H1 (cell line): ENCODE results near the gene PKP1. TPM values are rescaled to one million over a fixed set of nuclear protein-coding genes. Genes with fewer than 3 reads are reported as not detected.

Source experiments
- CTCF ChIA-PET: fragments of 300-600 bp; sonication (Branson Sonifier 250); formaldehyde crosslinking; loops from one replicate; lab custom pipeline; 2021; ENCODE audit not compliant: partially characterized antibody; lab: Charles Lee
- POLR2A ChIA-PET: fragments of 300-600 bp; sonication (Branson Sonifier 250); formaldehyde crosslinking; loops from one replicate; lab custom pipeline; 2021; ENCODE audit warnings: inconsistent platforms; ENCODE audit not compliant: partially characterized antibody; lab: Charles Lee
- DNase-seq, 2 experiments: peaks; one replicate each; pipeline versions ENCODE4 v3.0.0 to v3.0.0-alpha.2; 2010 to 2022; ENCODE audit warnings: low spot score in 2 of 2, low read depth in 1 of 2, mixed read lengths in 1 of 2
- FAIRE-seq: peaks from 2 replicates; lab custom pipeline; 2011; peaks lifted over from hg19 to GRCh38; lab: Jason Lieb, UNC
- H2AFZ ChIP-seq: 2 replicates; pipeline ENCODE4 v1.8.1; 2012; ENCODE audit warnings: low read length, inconsistent platforms
- H2AK5ac ChIP-seq: 2 replicates; pipeline ENCODE4 v1.6.1; 2013; ENCODE audit warnings: low read depth, low read length
- H2BK120ac ChIP-seq: replicated peaks from 2 replicates; pipeline ENCODE3; 2013; ENCODE audit warnings: low read depth, low read length, inconsistent platforms
- H2BK12ac ChIP-seq: 2 replicates; pipeline ENCODE4 v1.6.1; 2013; ENCODE audit warnings: low read depth, low read length
- H2BK15ac ChIP-seq: 2 replicates; pipeline ENCODE4 v1.6.1; 2013; ENCODE audit warnings: low read length
- H2BK20ac ChIP-seq: 2 replicates; pipeline ENCODE4 v1.6.1; 2013; ENCODE audit warnings: low read length
- H2BK5ac ChIP-seq: 2 replicates; pipeline ENCODE4 v1.6.1; 2013; ENCODE audit warnings: low read depth, low read length
- H3K14ac ChIP-seq: 2 replicates; pipeline ENCODE4 v1.6.1; 2013; ENCODE audit warnings: inconsistent platforms; ENCODE audit not compliant: insufficient read length
- H3K18ac ChIP-seq: 2 replicates; pipeline ENCODE4 v1.6.1; 2013; ENCODE audit warnings: low read length; ENCODE audit errors: extremely low read depth
- H3K23ac ChIP-seq: 2 replicates; pipeline ENCODE4 v1.6.1; 2013; ENCODE audit warnings: inconsistent platforms; ENCODE audit not compliant: insufficient read length
- H3K23me2 ChIP-seq: 2 replicates; pipeline ENCODE4 v1.6.1; 2013; ENCODE audit warnings: low read depth, low read length
- H3K27ac ChIP-seq: 2 replicates; pipeline ENCODE4 v1.6.1; 2011; ENCODE audit warnings: low read depth, low read length, inconsistent platforms
- H3K27me3 ChIP-seq, 4 experiments: replicated peaks in 1 of 4; 1 replicate in 1 of 4; 2 replicates in 3 of 4; pipeline versions ENCODE4 v1.6.1 to v1.8.1; 2011 to 2013; ENCODE audit warnings: low read length in 3 of 4, mild to moderate bottlenecking in 3 of 4, inconsistent platforms in 2 of 4, mixed read lengths in 2 of 4, moderate library complexity in 1 of 4; ENCODE audit not compliant: control insufficient read depth in 3 of 4, insufficient read depth in 3 of 4; ENCODE audit errors: extremely low read depth in 1 of 4
- H3K36me3 ChIP-seq, 4 experiments: 2 replicates each; pipeline versions ENCODE4 v1.6.1 to v1.8.1; 2011 to 2013; ENCODE audit warnings: mild to moderate bottlenecking in 4 of 4, low read length in 3 of 4, moderate library complexity in 2 of 4, control low read depth in 1 of 4, inconsistent platforms in 1 of 4; ENCODE audit not compliant: insufficient read depth in 4 of 4, control insufficient read depth in 2 of 4
- H3K4ac ChIP-seq: replicated peaks from 2 replicates; pipeline ENCODE3; 2013; ENCODE audit warnings: low read length, low read depth, mixed read lengths, inconsistent platforms; ENCODE audit not compliant: insufficient read length
- H3K4me1 ChIP-seq, 4 experiments: replicated peaks in 1 of 4; 1 replicate in 1 of 4; 2 replicates in 3 of 4; pipeline versions ENCODE4 v1.6.1 to v1.8.1; 2011 to 2013; ENCODE audit warnings: low read length in 3 of 4, inconsistent platforms in 2 of 4, mixed read lengths in 1 of 4; ENCODE audit not compliant: insufficient read depth in 4 of 4, control insufficient read depth in 3 of 4
- H3K4me2 ChIP-seq, 2 experiments: 2 replicates each; pipeline versions ENCODE4 v1.6.1 to v1.8.1; 2011 to 2013; ENCODE audit warnings: low read depth in 2 of 2, low read length in 2 of 2, control low read depth in 1 of 2, inconsistent platforms in 1 of 2, mild to moderate bottlenecking in 1 of 2; ENCODE audit not compliant: insufficient read depth in 1 of 2
- H3K4me3 ChIP-seq, 4 experiments: fragments of 200-600, 300-600 bp in 1 of 4; sonication (generic), shearing (Covaris generic), sonication (Bioruptor Twin) in 1 of 4; 2 replicates each; pipeline versions ENCODE4 v1.5.1 to v1.8.1; 2011 to 2016; ENCODE audit warnings: low read length in 4 of 4, low read depth in 3 of 4, control low read depth in 2 of 4, inconsistent platforms in 2 of 4, mild to moderate bottlenecking in 2 of 4, mixed read lengths in 1 of 4, moderate library complexity in 1 of 4; ENCODE audit not compliant: insufficient read depth in 2 of 4; ENCODE audit errors: extremely low read depth in 1 of 4
- H3K56ac ChIP-seq: replicated peaks from 2 replicates; pipeline ENCODE3; 2013; ENCODE audit warnings: low read depth, mild to moderate bottlenecking, mixed read lengths, low read length, inconsistent platforms; ENCODE audit not compliant: insufficient read length
- H3K79me1 ChIP-seq: 2 replicates; pipeline ENCODE4 v1.6.1; 2013; ENCODE audit warnings: low read depth, low read length, control low read depth
- H3K79me2 ChIP-seq, 2 experiments: 2 replicates each; pipeline versions ENCODE4 v1.6.1 to v1.8.1; 2012 to 2013; ENCODE audit warnings: low read length in 2 of 2, mild to moderate bottlenecking in 2 of 2, inconsistent platforms in 1 of 2; ENCODE audit not compliant: insufficient read depth in 2 of 2, control insufficient read depth in 1 of 2
- H3K9ac ChIP-seq, 4 experiments: replicated peaks in 1 of 4; 1 replicate in 1 of 4; 2 replicates in 3 of 4; pipeline versions ENCODE4 v1.6.1 to v1.8.1; 2011 to 2013; ENCODE audit warnings: low read depth in 3 of 4, low read length in 3 of 4, control low read depth in 2 of 4, mild to moderate bottlenecking in 2 of 4, moderate library complexity in 2 of 4, inconsistent platforms in 1 of 4; ENCODE audit errors: extremely low read depth in 1 of 4
- H3K9me3 ChIP-seq, 2 experiments: 2 replicates each; pipeline versions ENCODE4 v1.6.1 to v1.8.1; 2012 to 2013; ENCODE audit warnings: mild to moderate bottlenecking in 2 of 2, moderate library complexity in 2 of 2, control low read depth in 1 of 2, inconsistent platforms in 1 of 2, low read depth in 1 of 2, low read length in 1 of 2, mixed read lengths in 1 of 2; ENCODE audit not compliant: insufficient read depth in 2 of 2
- H4K20me1 ChIP-seq, 2 experiments: replicated peaks in 1 of 2; 2 replicates each; pipeline versions ENCODE3 to v1.8.1; 2011 to 2013; ENCODE audit warnings: inconsistent platforms in 2 of 2, low read length in 2 of 2, mild to moderate bottlenecking in 1 of 2; ENCODE audit not compliant: insufficient read depth in 2 of 2, control insufficient read depth in 1 of 2
- H4K5ac ChIP-seq: 2 replicates; pipeline ENCODE4 v1.6.1; 2013; ENCODE audit warnings: low read length, low read depth, mixed read lengths, inconsistent platforms; ENCODE audit not compliant: insufficient read length
- H4K8ac ChIP-seq: 2 replicates; pipeline ENCODE4 v1.8.0; 2013; ENCODE audit warnings: mild to moderate bottlenecking, moderate library complexity, low read length, inconsistent platforms; ENCODE audit not compliant: insufficient read depth; ENCODE audit errors: extremely low read depth
- H4K91ac ChIP-seq: replicated peaks from 2 replicates; pipeline ENCODE3; 2013; ENCODE audit warnings: low read length, mixed read lengths, inconsistent platforms; ENCODE audit not compliant: insufficient read length
- ASH2L ChIP-seq: fragments of 200-600, 300-600 bp; sonication (generic); IDR thresholded peaks from one replicate; pipeline ENCODE4 v1.7.1; 2017; ENCODE audit warnings: low read length
- KDM5A ChIP-seq: fragments of 200-600 bp; IDR thresholded peaks from 2 replicates; pipeline ENCODE4 v1.7.1; 2012; ENCODE audit warnings: mild to moderate bottlenecking, low read length, inconsistent platforms, mixed read lengths
- PHF8 ChIP-seq: fragments of 200-600 bp; sonication (generic); conservative IDR thresholded peaks from 2 replicates; pipeline ENCODE4 v1.7.1; 2012; ENCODE audit warnings: low read depth, mild to moderate bottlenecking, inconsistent platforms, low read length, moderate library complexity
- RAD21 ChIP-seq, 2 experiments: IDR thresholded peaks in 1 of 2; conservative IDR thresholded peaks in 1 of 2; 2 replicates each; pipeline ENCODE4 v1.6.1; 2011; ENCODE audit warnings: low read depth in 2 of 2, low read length in 2 of 2, improper control_type of control experiment in 1 of 2, inconsistent platforms in 1 of 2, mild to moderate bottlenecking in 1 of 2, moderate library complexity in 1 of 2
- SAP30 ChIP-seq: fragments of 300-600 bp; sonication (generic); IDR thresholded peaks from 2 replicates; pipeline ENCODE4 v1.7.1; 2012; ENCODE audit warnings: low read length, moderate library complexity, mild to moderate bottlenecking, inconsistent platforms; ENCODE audit not compliant: insufficient read depth, insufficient replicate concordance
- SP1 ChIP-seq: IDR thresholded peaks from 2 replicates; pipeline ENCODE4 v1.6.1; 2011; ENCODE audit warnings: low read depth, low read length
- TAF1 ChIP-seq: IDR thresholded peaks from 2 replicates; pipeline ENCODE4 v1.6.1; 2011; ENCODE audit warnings: mild to moderate bottlenecking, low read depth, low read length
- WGBS, 2 experiments: shearing (Covaris generic) in 1 of 2; methylation state at CpG; one replicate each; pipeline versions ENCODE4 v1.1.6 to v1.1.7; 2013 to 2015; ENCODE audit warnings: low lambda C conversion rate in 2 of 2, mixed read lengths in 2 of 2, inconsistent platforms in 1 of 2, low coverage in 1 of 2, missing lambda C conversion rate in 1 of 2; ENCODE audit not compliant: insufficient replicate concordance in 2 of 2, insufficient coverage in 1 of 2, insufficient read length in 1 of 2; ENCODE audit errors: extremely low coverage in 1 of 2, missing lambda C conversion rate in 1 of 2; 5-methylcytosine and 5-hydroxymethylcytosine counted together
- polyA plus RNA-seq, 7 experiments: library from polyadenylated mRNA; depleted of rRNA in 3 of 7; stranded (reverse) in 5 of 7; unstranded in 2 of 7; fragments of >200 nt in 5 of 7; fragments of 200-250 nt in 2 of 7; gene quantifications; 1 replicate in 5 of 7; 2 replicates in 1 of 7; 4 replicates in 1 of 7; pipeline versions ENCODE4 v1.2.1 to v1.2.3, GENCODE V29; 2011 to 2013; ENCODE audit warnings: missing spikeins in 2 of 7, mixed read lengths in 2 of 7
- total RNA-seq: library from RNA; stranded (reverse); fragmentation: NEBNext Ultra II Directional; extraction: Animal tissue kit (Norgen Biotek cat#: 25700); gene quantifications from 2 replicates; pipeline ENCODE4 v1.2.1, GENCODE V29; 2021

PKP1 gene
- total and polyA plus RNA-seq, 2 of the 8 experiments (the other 6 are each of a cell fraction or from before 2014, with no cell fraction given): 0.21 to 0.95 TPM

GRCh38 chr1:201376464-201377374, 93.4 kb downstream of the PKP1 start:
- Histone ChIP-seq H3K9me3 (no peaks in the 10 kb centered on the region), H3K79me2 (no peaks in the 10 kb centered on the region), H4K8ac (peak overlapping the region; percentile 91; the same call in 1 of the 2 replicates), H2BK15ac (no peak overlapping the region), H4K20me1 (no peaks in the 10 kb centered on the region), H3K9ac (peak overlapping the region in 2 of 4 experiments; percentile 68 to 71; a peak in 5 of 7 replicates), H2BK12ac (peak overlapping the region; percentile 99; the same call in 1 of the 2 replicates), H3K23ac (no peak overlapping the region), H4K91ac (peak overlapping the region; percentile 92), H3K14ac (no peak overlapping the region), H3K79me1 (no peaks in the 10 kb centered on the region; the same call in 1 of the 2 replicates), H2AFZ (no peak overlapping the region), H2BK5ac (peak overlapping the region; percentile 94), H3K18ac (peak overlapping the region; percentile 99), H3K23me2 (peaks cover 2% of the 10 kb centered on the region; the same call in 1 of the 2 replicates), H3K4me3 (peak overlapping the region in 3 of 4 experiments; percentile 30 to 51 (median 46); a peak in 5 of 8 replicates), H2BK20ac (peak overlapping the region; percentile 99), H2AK5ac (0 out of 2 replicates have a peak overlapping the region, but pooled peaks have one; percentile 61), H3K4me1 (peaks cover 9 to 40% (median 29%) of the 10 kb centered on the region in 4 experiments), H3K27ac (peak overlapping the region; percentile 95), H3K56ac (no peak overlapping the region), H3K36me3 (no peaks in the 10 kb centered on the region), H3K4me2 (peak overlapping the region; percentile 30 to 73), H3K4ac (peak overlapping the region; percentile 41), H3K27me3 (no peaks in the 10 kb centered on the region), H2BK120ac (peak overlapping the region; percentile 87), H4K5ac (peak overlapping the region; percentile 85)
- CTCF ChIA-PET: interaction anchor here (0.7 to 17.6 kb wide), 12 partner anchors 10 to 154 kb away, joined by 3 to 371 read pairs (median 10); partner anchors contain the start of gene LAD1
- 3% methylated on average over 11 of the region's 11 CpGs; no CpG with 5 or more reads in 1 of the 2 experiments for WGBS, 2 experiments
- POLR2A ChIA-PET: interaction anchor here (0.7 to 6.5 kb wide), 23 partner anchors 9 to 205 kb away, joined by 3 to 49 read pairs (median 4); partner anchors contain the start of gene PHLDA3
- DNase-seq (peak; percentile 86 to 93), FAIRE-seq (peak; percentile 94)
- no peak; the same call in 1 of the 2 replicates for TF ChIP-seq PHF8
- TF ChIP-seq SAP30: no peak
- TF ChIP-seq SP1: peak; percentile 95
- TF ChIP-seq TAF1: peak; percentile 81
- peak; percentile 100 for TF ChIP-seq ASH2L
- TF ChIP-seq RAD21 (IDR thresholded peaks at IDR 0.05 in 1 of 2, conservative IDR thresholded peaks at IDR 0.05 in 1 of 2; ENCODE audit: low read depth in 2 of 2, low read length in 2 of 2): peak; percentile 37 to 55; a peak in 3 of 4 replicates
- no peak for TF ChIP-seq KDM5A
